Omental fat pad (tissue), 4 donors: ENCODE data around the gene SS18. TPM values are rescaled to one million over a fixed set of nuclear protein-coding genes. Genes with fewer than 3 reads are reported as not detected.

Experiments
- ATAC-seq: fragments of 150-250 bp; one replicate; pipeline ENCODE4 v1.9.1; 2016; ENCODE audit warnings: mild to moderate bottlenecking, moderate library complexity; ENCODE audit not compliant: low FRiP score
- DNase-seq: peaks from one replicate; pipeline ENCODE4 v3.0.0-alpha.2; 2019; ENCODE audit warnings: low spot score
- CTCF ChIP-seq, 3 donors: fragments of 450-650 bp; IDR thresholded peaks; one replicate each; pipeline ENCODE4 v1.5.1; 2016 to 2017; ENCODE audit warnings: antibody characterized with exemption in 3 of 3, mild to moderate bottlenecking in 3 of 3, moderate library complexity in 2 of 3
- total RNA-seq, 4 donors: library from RNA; depleted of rRNA; stranded (reverse); fragments of >200 nt; gene quantifications; one replicate each; pipeline ENCODE4 v1.1.0, GENCODE V29; 2016

SS18 gene
- total RNA-seq, 4 donors from 2014 or later = 93.3 to 125 (median 107) TPM

- ATAC-seq (no peak), DNase-seq (no peak)
- TF ChIP-seq CTCF (IDR thresholded peaks at IDR 0.05) = no peak
Observed at GRCh38 chr18:26073758-26074157, 16.7 kb downstream of the SS18 start.

GRCh38 chr18:26071725-26072124 is 18.7 kb downstream of the SS18 start:
- ATAC-seq (no peak), DNase-seq (no peak)
- TF ChIP-seq CTCF (IDR thresholded peaks at IDR 0.05) = no peak

GRCh38 chr18:26071020-26071419 is 19.4 kb downstream of the SS18 start:
- DNase-seq = no peak
- no peak for ATAC-seq
- no peak for TF ChIP-seq CTCF (IDR thresholded peaks at IDR 0.05)

- no peak for ATAC-seq
- no peak for TF ChIP-seq CTCF (IDR thresholded peaks at IDR 0.05)
- no peak for DNase-seq
Observed at GRCh38 chr18:26059357-26059756, 31.1 kb downstream of the SS18 start.

- ATAC-seq (no peak), DNase-seq (no peak)
- no peak for TF ChIP-seq CTCF (IDR thresholded peaks at IDR 0.05)
Observed at GRCh38 chr18:26057344-26057773, 33.1 kb downstream of the SS18 start.

- no peak for TF ChIP-seq CTCF (IDR thresholded peaks at IDR 0.05)
- no peak for ATAC-seq
Observed at GRCh38 chr18:26056291-26056690, 34.1 kb downstream of the SS18 start.

GRCh38 chr18:26052505-26052904 is 37.9 kb downstream of the SS18 start:
- DNase-seq = no peak
- no peak for ATAC-seq
- TF ChIP-seq CTCF (IDR thresholded peaks at IDR 0.05) = no peak

More at GRCh38 chr18:26056291-26056690, 34.1 kb downstream of the SS18 start:
- no peak for DNase-seq
